Psoas muscle (tissue), 8 donors: ENCODE measurements around the gene FARP1. TPM values are rescaled to one million over a fixed set of nuclear protein-coding genes. Genes with fewer than 3 reads are reported as not detected.

ENCODE experiments used
- ATAC-seq, 4 donors: fragments of 200-7000 bp; cut with Tn5 transposase; one replicate each; pipeline ENCODE4 v1.9.1; 2020; ENCODE audit warnings: moderate library complexity in 3 of 4, mild to moderate bottlenecking in 2 of 4
- DNase-seq, 2 donors: peaks; one replicate each; pipeline ENCODE4 v3.0.0-alpha.2; 2020
- H3K27ac ChIP-seq: fragments of 200-600 bp; one replicate; pipeline ENCODE4 v1.8.0; 2022
- H3K27me3 ChIP-seq, 3 donors: fragments of 200-600 bp in 1 of 3; one replicate each; pipeline versions ENCODE4 v1.6.1 to v1.8.0; 2013 to 2022; ENCODE audit warnings: low read length in 2 of 3, mild to moderate bottlenecking in 2 of 3, moderate library complexity in 1 of 3; ENCODE audit not compliant: insufficient read depth in 3 of 3
- H3K36me3 ChIP-seq, 2 donors: fragments of 200-600 bp in 1 of 2; one replicate each; pipeline versions ENCODE4 v1.6.1 to v1.8.0; 2013 to 2022; ENCODE audit warnings: low read depth in 1 of 2, mild to moderate bottlenecking in 1 of 2, moderate library complexity in 1 of 2; ENCODE audit not compliant: insufficient read depth in 1 of 2
- H3K4me1 ChIP-seq: fragments of 200-600 bp; one replicate; pipeline ENCODE4 v1.8.0; 2022
- H3K4me3 ChIP-seq: fragments of 200-600 bp; one replicate; pipeline ENCODE4 v1.8.0; 2022; ENCODE audit warnings: mild to moderate bottlenecking
- H3K9me3 ChIP-seq: fragments of 200-600 bp; one replicate; pipeline ENCODE4 v1.8.0; 2022
- CTCF ChIP-seq: fragments of 200-600 bp; IDR thresholded peaks from one replicate; pipeline ENCODE4 v1.8.0; 2022; ENCODE audit warnings: antibody characterized with exemption
- WGBS, 3 donors: extraction: QIAGEN DNeasy Blood & Tissue Kit; methylation state at CpG; one replicate each; pipeline versions ENCODE4 v1.1.6 to v1.1.7; 2013; 5-methylcytosine and 5-hydroxymethylcytosine counted together
- intact Hi-C, 2 donors: fragments of 100-400 bp; cut with DNase I; formaldehyde crosslinking; loops; one replicate each; pipeline versions ENCODE4 v1.11.0 to v1.14.2; 2022
- polyA plus RNA-seq, 3 donors: library from polyadenylated mRNA; stranded (reverse); fragments of 200-250 nt; gene quantifications; one replicate each; pipeline ENCODE4 v1.2.3, GENCODE V29; 2013
- total RNA-seq, 4 donors: library from RNA; stranded (reverse); fragmentation: NEBNext Ultra II Directional in 2 of 4; extraction: Animal tissue kit (Norgen Biotek cat#: 25700) in 2 of 4; gene quantifications; one replicate each; pipeline versions ENCODE4 v1.2.1 to v1.2.4, GENCODE V29; 2021 to 2023
- donor health status: healthy with polysubstance abuse.
- donor health status: DM: no; HTN: no; CAD: no; lungs with moderate emphysema.
- donor health status: Bipolar disorder and iron deficiency.
- donor health status: healthy.
- donor health status: DM: yes; HTN: yes; CAD: no.
- donor health status: DM: no; HTN: no; CAD: no.
- donor health status: DM: no; HTN: no; CAD: no.
- donor health status: DM: yes; HTN: yes; CAD: no.

The FARP1 gene
- total and polyA plus RNA-seq, 7 donors, result 5.7 to 19.4 (median 9.2) TPM

- Histone ChIP-seq H3K4me3 (no peak overlapping the region), H3K27ac (no peak overlapping the region), H3K36me3 (no peaks in the 10 kb centered on the region), H3K9me3 (no peaks in the 10 kb centered on the region), H3K27me3 (no peaks in the 10 kb centered on the region), H3K4me1 (peaks cover 5% of the 10 kb centered on the region)
- WGBS, 3 donors, result 38 to 52% (median 43%) methylated on average over 10 of the region's 10 CpGs
- ATAC-seq, result no peak
- intact Hi-C loops, result no loop called here
- DNase-seq, result no peak
- TF ChIP-seq CTCF, result no peak
Observed at GRCh38 chr13:98280176-98280510, 137.2 kb downstream of the FARP1 start.

- peaks cover 8% of the 10 kb centered on the region for H3K4me1 ChIP-seq
- intact Hi-C loops, result no loop called here
- DNase-seq, result no peak
Observed at GRCh38 chr13:98284679-98285078, 141.8 kb downstream of the FARP1 start.

GRCh38 chr13:98285317-98285716 lies 142.4 kb downstream of the FARP1 start:
- Histone ChIP-seq H3K27me3 (no peaks in the 10 kb centered on the region), H3K36me3 (no peaks in the 10 kb centered on the region), H3K27ac (no peak overlapping the region), H3K4me3 (no peak overlapping the region), H3K4me1 (peaks cover 8% of the 10 kb centered on the region), H3K9me3 (no peaks in the 10 kb centered on the region)
- intact Hi-C loops, result no loop called here
- TF ChIP-seq CTCF, result no peak
- ATAC-seq (no peak), DNase-seq (no peak)
- 53 to 57% (median 53%) methylated on average over 4 of the region's 4 CpGs for WGBS, 3 donors

More at GRCh38 chr13:98284679-98285078, 141.8 kb downstream of the FARP1 start:
- no peak overlapping the region for H3K27ac ChIP-seq
- H3K4me3 ChIP-seq, result no peak overlapping the region
- 44 to 58% (median 57%) methylated on average over 4 of the region's 4 CpGs for WGBS, 3 donors
- no peaks in the 10 kb centered on the region for H3K9me3 ChIP-seq
- TF ChIP-seq CTCF, result no peak
- H3K27me3 ChIP-seq, result no peaks in the 10 kb centered on the region
- H3K36me3 ChIP-seq, result no peaks in the 10 kb centered on the region
- no peak for ATAC-seq

GRCh38 chr13:98285852-98286594 lies 143.1 kb downstream of the FARP1 start:
- H3K9me3 ChIP-seq, result no peaks in the 10 kb centered on the region
- no peak overlapping the region for H3K4me3 ChIP-seq
- WGBS, 3 donors, result 82 to 86% (median 82%) methylated on average over 12 of the region's 12 CpGs
- no peaks in the 10 kb centered on the region for H3K36me3 ChIP-seq
- ATAC-seq, result no peak
- peaks cover 8% of the 10 kb centered on the region for H3K4me1 ChIP-seq
- no peak overlapping the region for H3K27ac ChIP-seq
- no peaks in the 10 kb centered on the region for H3K27me3 ChIP-seq
- intact Hi-C loops, result no loop called here
- DNase-seq, result no peak
- TF ChIP-seq CTCF, result no peak

GRCh38 chr13:98286799-98287198 lies 143.9 kb downstream of the FARP1 start:
- Histone ChIP-seq H3K4me3 (no peak overlapping the region), H3K27me3 (no peaks in the 10 kb centered on the region), H3K36me3 (no peaks in the 10 kb centered on the region), H3K9me3 (no peaks in the 10 kb centered on the region), H3K27ac (no peak overlapping the region), H3K4me1 (peaks cover 8% of the 10 kb centered on the region)
- WGBS, 3 donors, result 77 to 87% (median 86%) methylated on average over 2 of the region's 2 CpGs
- intact Hi-C loops, result no loop called here
- no peak for TF ChIP-seq CTCF
- ATAC-seq (no peak), DNase-seq (no peak)
